Measurements from ENCODE around the gene ACY1. TPM values are rescaled to one million over a fixed set of nuclear protein-coding genes. Genes with fewer than 3 reads are reported as not detected.
A peak's percentile ranks its signal among the peaks of the same experiment; 100 is the strongest.

The ACY1 gene
- total RNA-seq, 4 donors from 2014 or later: 34.0 to 57.7 (median 52.1) TPM

DNA sequence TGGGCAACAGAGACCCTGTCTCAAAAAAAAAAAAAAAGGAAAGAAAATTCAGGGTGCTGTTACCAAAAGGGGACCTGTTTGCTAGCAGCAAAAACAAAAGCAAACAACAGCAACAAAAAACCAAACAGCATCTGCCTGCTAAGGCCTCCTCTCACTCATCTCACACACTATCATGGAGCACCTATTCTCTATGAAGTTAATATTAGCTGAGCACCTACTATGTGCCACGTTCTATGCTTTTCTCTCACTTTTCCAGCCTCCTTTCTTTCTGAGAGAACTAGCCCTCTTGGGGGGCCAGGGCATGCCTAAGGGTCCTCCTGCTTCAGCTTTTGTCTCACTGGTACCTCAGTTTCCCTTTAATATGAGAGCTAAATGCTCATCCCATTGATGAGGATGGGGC lies 28.6 kb upstream of the ACY1 start:
- TF ChIP-seq CTCF (IDR thresholded peaks at IDR 0.05): no peak
- DNase-seq (ENCODE audit: low spot score) (no peak), ATAC-seq (ENCODE audit: low FRiP score) (no peak)

DNA sequence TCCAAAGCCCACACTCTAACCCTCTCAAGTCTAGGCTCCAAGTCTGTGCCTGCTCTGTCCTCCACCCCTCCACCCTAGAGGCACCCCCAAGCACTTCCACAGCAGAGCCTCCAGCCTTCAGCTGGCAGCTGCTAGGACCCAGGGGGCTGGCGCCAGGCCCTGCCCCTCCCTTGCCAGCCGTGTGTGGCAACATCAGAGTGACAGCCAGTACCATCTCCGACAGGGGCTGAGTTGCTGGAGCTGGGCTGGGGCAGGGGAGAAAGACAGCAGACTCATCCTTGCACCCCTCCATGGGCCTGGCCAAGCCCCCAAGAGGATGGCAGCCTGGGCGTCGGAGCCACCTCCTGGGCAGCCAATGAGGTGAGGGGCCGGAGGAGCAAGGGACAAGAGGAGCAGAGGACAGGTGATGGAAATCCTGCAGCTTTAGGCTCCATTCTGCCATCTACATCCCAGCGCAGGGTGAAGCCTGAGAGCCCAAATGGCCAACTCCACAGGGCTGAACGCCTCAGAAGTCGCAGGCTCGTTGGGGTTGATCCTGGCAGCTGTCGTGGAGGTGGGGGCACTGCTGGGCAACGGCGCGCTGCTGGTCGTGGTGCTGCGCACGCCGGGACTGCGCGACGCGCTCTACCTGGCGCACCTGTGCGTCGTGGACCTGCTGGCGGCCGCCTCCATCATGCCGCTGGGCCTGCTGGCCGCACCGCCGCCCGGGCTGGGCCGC lies 28.0 kb upstream of the ACY1 start, which contains the start of gene GPR62:
Gene GPR62 (plus strand): TSS at position 207 of the 718 bp plus-strand sequence. CDS start 272 bp downstream, at position 479.
- ATAC-seq (ENCODE audit: low FRiP score): no peak

GRCh38 chr3:51955893-51956770 lies 27.2 kb upstream of the ACY1 start:
- no peak for DNase-seq (ENCODE audit: low spot score)
- peak; percentile 77 for ATAC-seq (ENCODE audit: low FRiP score)
- no peak for TF ChIP-seq CTCF (IDR thresholded peaks at IDR 0.05)

More for the DNA sequence above, 28.0 kb upstream of the ACY1 start, which contains the start of gene GPR62:
- no peak for TF ChIP-seq CTCF (IDR thresholded peaks at IDR 0.05)
- DNase-seq (ENCODE audit: low spot score): no peak

- TF ChIP-seq CTCF (IDR thresholded peaks at IDR 0.05): no peak
- DNase-seq (ENCODE audit: low spot score) (no peak), ATAC-seq (ENCODE audit: low FRiP score) (no peak)
Observed at GRCh38 chr3:51957520-51958205, 25.7 kb upstream of the ACY1 start.

- no peak for DNase-seq (ENCODE audit: low spot score)
- no peak for TF ChIP-seq CTCF (IDR thresholded peaks at IDR 0.05)
- ATAC-seq (ENCODE audit: low FRiP score): no peak
Observed at GRCh38 chr3:51958603-51959521, 24.5 kb upstream of the ACY1 start.

GRCh38 chr3:51959651-51960050 lies 23.7 kb upstream of the ACY1 start:
- ATAC-seq (ENCODE audit: low FRiP score) (no peak), DNase-seq (ENCODE audit: low spot score) (no peak)
- TF ChIP-seq CTCF (IDR thresholded peaks at IDR 0.05): no peak
